DOHH2 (cell line): ENCODE measurements around the gene BCL2.

Experiments
- H3F3A ChIP-seq: fragments of 200-600 bp; sonication (generic), shearing (Covaris generic); 2 replicates; pipeline ENCODE4 v1.6.0; 2016; ENCODE audit warnings: antibody characterized with exemption, mild to moderate bottlenecking; ENCODE audit not compliant: control insufficient read depth, insufficient read depth
- H3K27ac ChIP-seq: fragments of 200-600 bp; sonication (generic); 2 replicates; pipeline ENCODE4 v1.5.1; 2014; ENCODE audit warnings: low read depth, mild to moderate bottlenecking, low read length, moderate library complexity
- H3K27me3 ChIP-seq: fragments of 200-600 bp; sonication (generic); 2 replicates; pipeline ENCODE4 v1.6.1; 2014; ENCODE audit warnings: mild to moderate bottlenecking, low read length, mixed read lengths; ENCODE audit not compliant: control insufficient read depth
- H3K36me3 ChIP-seq: fragments of 200-600 bp; sonication (generic); 2 replicates; pipeline ENCODE4 v1.6.1; 2014; ENCODE audit warnings: mild to moderate bottlenecking, low read length, moderate library complexity, mixed read lengths; ENCODE audit not compliant: control insufficient read depth
- H3K4me1 ChIP-seq: fragments of 200-600 bp; sonication (generic); 2 replicates; pipeline ENCODE4 v1.6.1; 2014; ENCODE audit warnings: mild to moderate bottlenecking, low read length, mixed read lengths; ENCODE audit not compliant: control insufficient read depth
- H3K4me2 ChIP-seq: fragments of 200-600 bp; sonication (generic); 2 replicates; pipeline ENCODE4 v1.6.0; 2014; ENCODE audit warnings: mild to moderate bottlenecking, low read length, moderate library complexity
- H3K4me3 ChIP-seq: fragments of 200-600 bp; sonication (generic); 2 replicates; pipeline ENCODE4 v1.5.1; 2014; ENCODE audit warnings: mild to moderate bottlenecking, low read length, mixed read lengths
- H3K79me2 ChIP-seq: fragments of 200-600 bp; sonication (generic); 2 replicates; pipeline ENCODE4 v1.6.1; 2014; ENCODE audit warnings: mild to moderate bottlenecking, low read length, mixed read lengths; ENCODE audit not compliant: control insufficient read depth
- H3K9me2 ChIP-seq: fragments of 200-600 bp; sonication (generic); replicated peaks from 2 replicates; pipeline ENCODE4 v1.6.1; 2014; ENCODE audit warnings: mild to moderate bottlenecking, low read length, mixed read lengths; ENCODE audit not compliant: control insufficient read depth
- H3K9me3 ChIP-seq: fragments of 200-600 bp; sonication (generic); 2 replicates; pipeline ENCODE4 v1.6.1; 2014; ENCODE audit warnings: antibody characterized with exemption, low read length, mixed read lengths; ENCODE audit not compliant: control insufficient read depth, insufficient read depth
- H4K20me1 ChIP-seq: fragments of 200-600 bp; sonication (generic); 2 replicates; pipeline ENCODE4 v1.6.0; 2014; ENCODE audit warnings: low read depth, mild to moderate bottlenecking, antibody characterized with exemption, low read length, moderate library complexity; ENCODE audit not compliant: control insufficient read depth, insufficient read depth
- CTCF ChIP-seq: fragments of 200-600 bp; sonication (generic); IDR thresholded peaks from one replicate; pipeline ENCODE4 v1.5.1; 2014; ENCODE audit warnings: antibody characterized with exemption, mild to moderate bottlenecking, low read depth, low read length; ENCODE audit not compliant: poor library complexity, severe bottlenecking
- EZH2phosphoT487 ChIP-seq: fragments of 200-600 bp; sonication (generic); IDR thresholded peaks from 2 replicates; pipeline ENCODE4 v1.6.1; 2017; ENCODE audit warnings: borderline replicate concordance, mild to moderate bottlenecking, antibody characterized with exemption, low read length, moderate library complexity, mixed read lengths

The BCL2 gene

GRCh38 chr18:63266888-63267790, 52.4 kb downstream of the BCL2 start:
- H3K4me3 ChIP-seq: no peak overlapping the region
- H3K9me3 ChIP-seq: no peaks in the 10 kb centered on the region
- 0 out of 2 replicates have a peak, but pooled peaks cover 2% of the 10 kb centered on the region for H3K4me1 ChIP-seq
- no peak overlapping the region for H3K4me2 ChIP-seq
- TF ChIP-seq EZH2phosphoT487 (no peak), CTCF (no peak)
- no peak overlapping the region for H3K27ac ChIP-seq
- peaks cover 80% of the 10 kb centered on the region for H3K36me3 ChIP-seq
- peaks cover 98% of the 10 kb centered on the region for H3K79me2 ChIP-seq
- H4K20me1 ChIP-seq: peaks cover 3% of the 10 kb centered on the region; the same call in 1 of the 2 replicates
- no peaks in the 10 kb centered on the region for H3K9me2 ChIP-seq
- no peaks in the 10 kb centered on the region for H3K27me3 ChIP-seq
- no peaks in the 10 kb centered on the region; the same call in 1 of the 2 replicates for H3F3A ChIP-seq

GRCh38 chr18:63265326-63265725, 54.2 kb downstream of the BCL2 start:
- Histone ChIP-seq H3K27me3 (no peaks in the 10 kb centered on the region), H3K36me3 (peaks cover 80% of the 10 kb centered on the region), H3K9me3 (no peaks in the 10 kb centered on the region), H3K27ac (no peak overlapping the region), H3K4me3 (no peak overlapping the region), H4K20me1 (peaks cover 3% of the 10 kb centered on the region; the same call in 1 of the 2 replicates), H3K79me2 (peaks cover 98% of the 10 kb centered on the region), H3K4me2 (no peak overlapping the region), H3F3A (no peaks in the 10 kb centered on the region; the same call in 1 of the 2 replicates), H3K4me1 (no peaks in the 10 kb centered on the region), H3K9me2 (no peaks in the 10 kb centered on the region)
- TF ChIP-seq EZH2phosphoT487 (no peak), CTCF (no peak)

- no peaks in the 10 kb centered on the region for H3K4me1 ChIP-seq
Observed at GRCh38 chr18:63264871-63265270, 54.7 kb downstream of the BCL2 start.

More at GRCh38 chr18:63264871-63265270, 54.7 kb downstream of the BCL2 start:
- Histone ChIP-seq H3K36me3 (peaks cover 80% of the 10 kb centered on the region), H3K9me2 (no peaks in the 10 kb centered on the region), H3K79me2 (peaks cover 98% of the 10 kb centered on the region), H3K4me3 (no peak overlapping the region), H3K27ac (no peak overlapping the region), H3F3A (no peaks in the 10 kb centered on the region; the same call in 1 of the 2 replicates), H3K27me3 (no peaks in the 10 kb centered on the region), H3K9me3 (no peaks in the 10 kb centered on the region), H3K4me2 (no peak overlapping the region), H4K20me1 (peaks cover 3% of the 10 kb centered on the region; the same call in 1 of the 2 replicates)
- TF ChIP-seq EZH2phosphoT487 (no peak), CTCF (no peak)
